HG02884 (cell line): Measurements from ENCODE around the gene NPY4R2.
"Not testable (repeated sequence)": the region's sequence is repeated elsewhere in the genome, so short reads cannot be mapped to it uniquely, and the experiment has no call there.

Experiments
- ATAC-seq: cut with Tn5 transposase; IDR thresholded peaks from one replicate; pipeline ENCODE4 v1.9.1; 2021; ENCODE audit warnings: mild to moderate bottlenecking, moderate library complexity; ENCODE audit not compliant: unreplicated experiment

NPY4R2 gene

GRCh38 chr10:47928225-47928624 lies 9.8 kb downstream of the NPY4R2 start:
- ATAC-seq, result not testable (repeated sequence)

GRCh38 chr10:47932824-47933223 lies 14.4 kb downstream of the NPY4R2 start:
- not testable (repeated sequence) for ATAC-seq

GRCh38 chr10:47933462-47933861 lies 15.0 kb downstream of the NPY4R2 start:
- not testable (repeated sequence) for ATAC-seq

- ATAC-seq, result not testable (repeated sequence)
These were observed 18.3 kb downstream of the NPY4R2 start for GRCh38 chr10:47936772-47937228.

- not testable (repeated sequence) for ATAC-seq
These were observed 19.2 kb downstream of the NPY4R2 start for GRCh38 chr10:47937634-47938033.

- ATAC-seq, result not testable (repeated sequence)
These were observed 22.4 kb downstream of the NPY4R2 start for GRCh38 chr10:47940821-47941220.

GRCh38 chr10:47941379-47941778 lies 22.9 kb downstream of the NPY4R2 start:
- ATAC-seq, result not testable (repeated sequence)

- ATAC-seq, result not testable (repeated sequence)
These were observed 24.0 kb downstream of the NPY4R2 start for GRCh38 chr10:47942351-47943019.

- ATAC-seq, result not testable (repeated sequence)
These were observed 24.9 kb downstream of the NPY4R2 start for GRCh38 chr10:47943328-47943727.

- not testable (repeated sequence) for ATAC-seq
These were observed 29.0 kb downstream of the NPY4R2 start for GRCh38 chr10:47947424-47947823.

GRCh38 chr10:47957158-47957557 lies 38.7 kb downstream of the NPY4R2 start:
- not testable (repeated sequence) for ATAC-seq

GRCh38 chr10:47959677-47960076 lies 41.2 kb downstream of the NPY4R2 start:
- not testable (repeated sequence) for ATAC-seq

- not testable (repeated sequence) for ATAC-seq
These were observed 42.2 kb downstream of the NPY4R2 start for GRCh38 chr10:47960699-47961098.

- not testable (repeated sequence) for ATAC-seq
These were observed 44.3 kb downstream of the NPY4R2 start for GRCh38 chr10:47962785-47963184.

- ATAC-seq, result not testable (repeated sequence)
These were observed 46.0 kb downstream of the NPY4R2 start for GRCh38 chr10:47964280-47965063.

GRCh38 chr10:47968988-47969387 lies 50.5 kb downstream of the NPY4R2 start:
- not testable (repeated sequence) for ATAC-seq

- ATAC-seq, result not testable (repeated sequence)
These were observed 51.6 kb downstream of the NPY4R2 start for GRCh38 chr10:47970047-47970446.

GRCh38 chr10:47971598-47971997 lies 53.1 kb downstream of the NPY4R2 start:
- not testable (repeated sequence) for ATAC-seq

- ATAC-seq, result not testable (repeated sequence)
These were observed 53.6 kb downstream of the NPY4R2 start for GRCh38 chr10:47972077-47972476.
